HEK293 (cell line): Measurements from ENCODE around the gene ZNF343.

Experiments
- CTCF ChIA-PET: fragments of 350-600 bp; formaldehyde crosslinking; extraction: SDS; loops from one replicate; lab custom pipeline; 2021; ENCODE audit warnings: antibody characterized with exemption; lab: Yijun Ruan, JAX
- POLR2A ChIA-PET: fragments of 300-600 bp; formaldehyde crosslinking; extraction: SDS; loops from one replicate; lab custom pipeline; 2020; ENCODE audit warnings: antibody characterized with exemption, inconsistent platforms; lab: Yijun Ruan, JAX
- H3K27ac ChIP-seq: fragments of 200-500 bp; sonication (Bioruptor generic); 2 replicates; pipeline ENCODE4 v1.5.1; 2014; ENCODE audit warnings: low read depth, low read length, control low read depth, inconsistent platforms; ENCODE audit errors: extremely low read depth
- H3K36me3 ChIP-seq, 2 experiments: fragments of 200-500 bp in 1 of 2; sonication (Bioruptor generic) in 1 of 2; 1 replicate in 1 of 2; 2 replicates in 1 of 2; pipeline ENCODE4 v1.5.1; 2014 to 2017; ENCODE audit warnings: inconsistent platforms in 2 of 2, low read length in 2 of 2; ENCODE audit not compliant: control insufficient read depth in 2 of 2, insufficient read depth in 1 of 2
- H3K4me1 ChIP-seq: fragments of 200-500 bp; sonication (Bioruptor generic); 2 replicates; pipeline ENCODE4 v1.5.1; 2014; ENCODE audit warnings: mild to moderate bottlenecking, low read length, inconsistent platforms; ENCODE audit not compliant: control insufficient read depth, insufficient read depth
- H3K4me3 ChIP-seq: 2 replicates; pipeline ENCODE4 v1.5.1; 2011; ENCODE audit warnings: low read depth, mild to moderate bottlenecking, control low read depth, low read length, moderate library complexity
- H3K9me3 ChIP-seq: fragments of 200-500 bp; sonication (Bioruptor generic); 2 replicates; pipeline ENCODE4 v1.5.1; 2014; ENCODE audit warnings: low read depth, low read length, inconsistent platforms; ENCODE audit not compliant: control insufficient read depth, insufficient read depth
- EGR2 ChIP-seq: fragments of 450-650 bp; formaldehyde crosslinking; IDR thresholded peaks from 2 replicates; pipeline ENCODE4 v1.5.1; 2016; ENCODE audit warnings: low read depth, missing biosample characterization, missing genetic modification characterization
- GLI2 ChIP-seq: fragments of 450-650 bp; formaldehyde crosslinking; IDR thresholded peaks from 2 replicates; pipeline ENCODE4; 2017; ENCODE audit warnings: missing biosample characterization, missing genetic modification characterization, low read depth, borderline replicate concordance
- GLI4 ChIP-seq: fragments of 450-650 bp; formaldehyde crosslinking; IDR thresholded peaks from 2 replicates; pipeline ENCODE4 v1.5.1; 2016; ENCODE audit warnings: missing biosample characterization, missing genetic modification characterization
- ZBTB21 ChIP-seq: fragments of 450-650 bp; formaldehyde crosslinking; IDR thresholded peaks from 2 replicates; pipeline ENCODE4 v1.5.1; 2017; ENCODE audit warnings: missing biosample characterization, missing genetic modification characterization
- ZNF184 ChIP-seq: fragments of 450-650 bp; IDR thresholded peaks from 2 replicates; pipeline ENCODE4 v1.5.1; 2018; ENCODE audit warnings: missing biosample characterization, mild to moderate bottlenecking, missing genetic modification characterization
- ZNF292 ChIP-seq: fragments of 450-650 bp; formaldehyde crosslinking; IDR thresholded peaks from 2 replicates; pipeline ENCODE4 v1.5.1; 2016; ENCODE audit warnings: low read depth, missing biosample characterization, missing genetic modification characterization, borderline replicate concordance
- ZNF48 ChIP-seq: fragments of 450-650 bp; formaldehyde crosslinking; IDR thresholded peaks from 2 replicates; pipeline ENCODE4 v1.5.1; 2016; ENCODE audit warnings: missing biosample characterization, missing genetic modification characterization
- ZNF629 ChIP-seq: fragments of 450-650 bp; formaldehyde crosslinking; IDR thresholded peaks from 2 replicates; pipeline ENCODE4 v1.5.1; 2017; ENCODE audit warnings: missing biosample characterization, missing genetic modification characterization
- TF ChIP-seq, protein P1 (sequence below): fragments of 450-650 bp; formaldehyde crosslinking; IDR thresholded peaks from 2 replicates; pipeline ENCODE4 v1.5.1; 2016; ENCODE audit warnings: missing biosample characterization, missing genetic modification characterization
- TF ChIP-seq, protein P2 (sequence below): fragments of 450-650 bp; formaldehyde crosslinking; optimal IDR thresholded peaks from 2 replicates; pipeline ENCODE3; 2016; ENCODE audit warnings: missing biosample characterization, mild to moderate bottlenecking, missing genetic modification characterization

ZNF343 gene

DNA sequence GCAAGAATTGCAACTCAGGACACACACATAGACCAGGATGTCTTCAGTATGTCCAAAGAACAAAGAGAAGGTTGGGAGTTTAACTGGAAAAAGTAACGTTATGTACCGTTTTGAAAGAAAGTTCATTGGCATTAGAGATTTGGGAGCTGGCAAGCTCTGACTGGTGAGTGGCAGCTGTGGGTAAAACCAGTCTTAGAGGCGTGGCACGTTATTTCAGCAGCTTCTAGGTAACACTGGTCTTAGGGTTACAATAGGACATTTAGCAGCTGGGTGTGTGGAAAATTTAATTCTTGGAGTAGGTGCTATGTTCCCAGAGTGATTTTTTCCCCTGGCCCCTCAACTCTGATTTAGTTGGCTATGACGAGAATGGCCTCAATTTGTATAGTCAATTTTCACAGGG is 57.3 kb downstream of the ZNF343 start (continued):
- TF ChIP-seq ZNF292 (tag by site-specific recombination) = no peak

DNA sequence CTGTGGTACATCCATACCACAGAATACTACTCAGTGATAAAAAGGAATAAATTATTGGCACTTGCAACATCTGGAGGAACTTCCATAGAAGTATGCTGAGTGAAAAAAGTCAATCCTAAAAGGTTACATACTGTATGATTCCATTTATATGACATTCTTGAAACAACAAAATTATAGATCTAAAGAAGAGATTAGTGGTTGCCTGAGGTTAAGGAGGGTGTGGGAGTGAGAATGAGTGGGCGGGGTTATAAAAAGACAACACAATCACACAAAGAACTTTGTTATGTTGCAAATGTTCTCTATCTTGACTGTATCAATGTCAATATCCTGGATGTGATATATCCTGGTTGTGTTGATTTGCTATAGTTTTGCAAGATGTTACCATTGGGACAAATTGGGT is 59.3 kb downstream of the ZNF343 start:
- TF ChIP-seq ZNF48 (no peak), GLI4 (tag by site-specific recombination) (no peak), EGR2 (tag by site-specific recombination) (peak; percentile 55; the same call in 1 of the 2 replicates)
- TF ChIP-seq, protein P1, sequence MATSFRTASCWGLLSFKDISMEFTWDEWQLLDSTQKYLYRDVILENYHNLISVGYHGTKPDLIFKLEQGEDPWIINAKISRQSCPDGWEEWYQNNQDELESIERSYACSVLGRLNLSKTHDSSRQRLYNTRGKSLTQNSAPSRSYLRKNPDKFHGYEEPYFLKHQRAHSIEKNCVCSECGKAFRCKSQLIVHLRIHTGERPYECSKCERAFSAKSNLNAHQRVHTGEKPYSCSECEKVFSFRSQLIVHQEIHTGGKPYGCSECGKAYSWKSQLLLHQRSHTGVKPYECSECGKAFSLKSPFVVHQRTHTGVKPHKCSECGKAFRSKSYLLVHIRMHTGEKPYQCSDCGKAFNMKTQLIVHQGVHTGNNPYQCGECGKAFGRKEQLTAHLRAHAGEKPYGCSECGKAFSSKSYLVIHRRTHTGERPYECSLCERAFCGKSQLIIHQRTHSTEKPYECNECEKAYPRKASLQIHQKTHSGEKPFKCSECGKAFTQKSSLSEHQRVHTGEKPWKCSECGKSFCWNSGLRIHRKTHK (tag by site-specific recombination) = no peak
- no peaks in the 10 kb centered on the region for H3K36me3 ChIP-seq
- no peaks in the 10 kb centered on the region; the same call in 1 of the 2 replicates for H3K9me3 ChIP-seq
- ChIA-PET CTCF (interaction anchor here (4.8 kb wide), 1 partner anchor 13 kb away, joined by 43 read pairs; no protein-coding TSS in a partner anchor), POLR2A (no interaction called here)
- no peaks in the 10 kb centered on the region for H3K4me1 ChIP-seq
- H3K4me3 ChIP-seq = no peak overlapping the region
- no peak overlapping the region for H3K27ac ChIP-seq

DNA sequence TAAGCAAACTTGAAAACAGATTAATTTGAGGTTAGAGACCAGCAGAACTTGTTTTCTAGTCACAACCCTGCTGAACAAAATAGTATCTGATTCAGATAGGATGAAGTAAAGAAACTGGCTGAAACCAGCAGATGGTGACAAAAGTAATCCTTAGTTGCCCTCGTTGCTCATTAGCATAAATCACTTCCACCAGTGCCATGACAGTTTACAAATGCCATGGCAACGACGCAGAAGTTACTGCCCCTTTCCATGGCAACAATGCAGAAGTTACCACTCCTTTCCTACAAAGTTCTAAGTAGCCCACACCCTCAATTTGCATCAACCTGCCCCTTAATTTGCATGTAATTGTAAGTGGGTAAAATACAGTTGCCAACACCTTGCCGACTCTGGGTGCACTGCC is 61.9 kb downstream of the ZNF343 start:
- CTCF ChIA-PET = interaction anchor here (1.2 to 2.7 kb wide), 3 partner anchors 60 to 481 kb away, joined by 6 to 10 read pairs (median 8); no protein-coding TSS in a partner anchor
- Histone ChIP-seq H3K36me3 (no peaks in the 10 kb centered on the region), H3K4me1 (no peaks in the 10 kb centered on the region), H3K9me3 (no peaks in the 10 kb centered on the region; the same call in 1 of the 2 replicates)
- POLR2A ChIA-PET = no interaction called here
- no peak for TF ChIP-seq ZBTB21 (tag by site-specific recombination)
- TF ChIP-seq, protein P2, sequence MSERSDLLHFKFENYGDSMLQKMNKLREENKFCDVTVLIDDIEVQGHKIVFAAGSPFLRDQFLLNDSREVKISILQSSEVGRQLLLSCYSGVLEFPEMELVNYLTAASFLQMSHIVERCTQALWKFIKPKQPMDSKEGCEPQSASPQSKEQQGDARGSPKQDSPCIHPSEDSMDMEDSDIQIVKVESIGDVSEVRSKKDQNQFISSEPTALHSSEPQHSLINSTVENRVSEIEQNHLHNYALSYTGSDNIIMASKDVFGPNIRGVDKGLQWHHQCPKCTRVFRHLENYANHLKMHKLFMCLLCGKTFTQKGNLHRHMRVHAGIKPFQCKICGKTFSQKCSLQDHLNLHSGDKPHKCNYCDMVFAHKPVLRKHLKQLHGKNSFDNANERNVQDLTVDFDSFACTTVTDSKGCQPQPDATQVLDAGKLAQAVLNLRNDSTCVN = no peak
- no peak for TF ChIP-seq ZNF184
- TF ChIP-seq GLI2 = no peak
- no peak for TF ChIP-seq ZNF629 (tag by site-specific recombination)
- TF ChIP-seq, all 188 proteins: peak for 0
- Histone ChIP-seq H3K27ac (no peak overlapping the region), H3K4me3 (no peak overlapping the region)
